T-cell (primary cell): ENCODE measurements around the gene KRT35. TPM values are rescaled to one million over a fixed set of nuclear protein-coding genes. Genes with fewer than 3 reads are reported as not detected.

Source experiments
- ATAC-seq, 4 experiments: fragments of 200-7000 bp in 3 of 4; fragments of 150-1000 bp in 1 of 4; cut with Tn5 transposase; replicated peaks in 1 of 4; 1 replicate in 3 of 4; 2 replicates in 1 of 4; pipeline ENCODE4 v1.10.0; 2021; ENCODE audit warnings: moderate library complexity in 3 of 4, mild to moderate bottlenecking in 2 of 4, moderate number of reproducible peaks in 1 of 4
- CTCF ChIA-PET, 2 donors: fragments of 300-600 bp; sonication (Branson Sonifier 250); formaldehyde crosslinking; loops; one replicate each; lab custom pipeline; 2022; ENCODE audit warnings: antibody characterized with exemption in 2 of 2; lab: Charles Lee
- POLR2A ChIA-PET, 2 donors: fragments of 300-600 bp; sonication (Branson Sonifier 250); formaldehyde crosslinking; loops; one replicate each; lab custom pipeline; 2022; ENCODE audit warnings: antibody characterized with exemption in 2 of 2; lab: Charles Lee
- DNase-seq, 35 experiments: peaks; one replicate each; pipeline versions ENCODE4 v3.0.0 to v3.0.0-alpha.2; 2013 to 2023
- H3K27ac ChIP-seq: one replicate; pipeline ENCODE4 v1.5.1; 2013; ENCODE audit warnings: low read length
- H3K27me3 ChIP-seq, 2 experiments: replicated peaks in 1 of 2; 1 replicate in 1 of 2; 2 replicates in 1 of 2; pipeline versions ENCODE4 v1.6.1 to v1.7.0; 2013; ENCODE audit warnings: low read length in 1 of 2, mixed read lengths in 1 of 2; ENCODE audit not compliant: control insufficient read depth in 2 of 2, insufficient read depth in 2 of 2; ENCODE audit errors: extremely low read depth in 1 of 2
- H3K36me3 ChIP-seq, 2 donors: 1 replicate in 1 of 2; 2 replicates in 1 of 2; pipeline versions ENCODE4 v1.6.1 to v1.7.0; 2013; ENCODE audit warnings: low read length in 1 of 2; ENCODE audit not compliant: control insufficient read depth in 2 of 2, insufficient read depth in 1 of 2; ENCODE audit errors: extremely low read depth in 1 of 2
- H3K4me1 ChIP-seq, 2 experiments: 1 replicate in 1 of 2; 2 replicates in 1 of 2; pipeline versions ENCODE4 v1.6.1 to v1.7.0; 2013; ENCODE audit warnings: low read length in 2 of 2, mixed read lengths in 1 of 2; ENCODE audit not compliant: insufficient read depth in 2 of 2, control insufficient read depth in 1 of 2; ENCODE audit errors: extremely low read depth in 1 of 2
- H3K4me3 ChIP-seq, 2 donors: 1 replicate in 1 of 2; 2 replicates in 1 of 2; pipeline versions ENCODE4 v1.5.1 to v1.7.0; 2013; ENCODE audit warnings: mild to moderate bottlenecking in 2 of 2, low read length in 1 of 2, moderate library complexity in 1 of 2; ENCODE audit not compliant: control insufficient read depth in 1 of 2; ENCODE audit errors: extremely low read depth in 1 of 2
- H3K9me3 ChIP-seq: 2 replicates; pipeline ENCODE4 v1.7.0; 2013
- H3K27ac Mint-ChIP-seq, 2 donors: one replicate each; pipeline ENCODE4 v1.8.0; 2020 to 2021; ENCODE audit warnings: mild to moderate bottlenecking in 2 of 2, mixed read lengths in 2 of 2
- H3K27me3 Mint-ChIP-seq, 2 donors: one replicate each; pipeline ENCODE4 v1.8.0; 2021 to 2022; ENCODE audit warnings: mixed read lengths in 2 of 2
- H3K36me3 Mint-ChIP-seq: one replicate; pipeline ENCODE4 v1.8.0; 2021; ENCODE audit warnings: mixed read lengths
- H3K4me1 Mint-ChIP-seq, 3 donors: one replicate each; pipeline ENCODE4 v1.8.0; 2020 to 2022; ENCODE audit warnings: mixed read lengths in 3 of 3, mild to moderate bottlenecking in 1 of 3
- H3K4me3 Mint-ChIP-seq, 3 donors: one replicate each; pipeline ENCODE4 v1.8.0; 2020 to 2022; ENCODE audit warnings: mild to moderate bottlenecking in 3 of 3, mixed read lengths in 3 of 3, moderate library complexity in 3 of 3
- H3K9me3 Mint-ChIP-seq, 3 donors: one replicate each; pipeline ENCODE4 v1.8.0; 2020 to 2022; ENCODE audit warnings: mixed read lengths in 3 of 3
- WGBS: methylation state at CpG from one replicate; pipeline ENCODE4 v1.1.5; 2013; ENCODE audit warnings: missing lambda C conversion rate; ENCODE audit not compliant: insufficient coverage; 5-methylcytosine and 5-hydroxymethylcytosine counted together
- total RNA-seq, 35 experiments: library from RNA in 6 of 35; stranded (reverse) in 6 of 35; fragments of 120-200 nt in 1 of 35; gene quantifications; one replicate each; pipeline versions ENCODE4 v1.2.1 to v1.2.4 and lab custom pipeline; 2013 to 2026

The KRT35 gene
- total RNA-seq, 5 donors from 2014 or later (not counting 1 experiment from before 2014, with no cell fraction given), result not detected

- Histone ChIP-seq H3K36me3 (no peaks in the 10 kb centered on the region), H3K27me3 (peaks cover 0 to 21% of the 10 kb centered on the region in 2 experiments), H3K4me1 (no peaks in the 10 kb centered on the region), H3K4me3 (no peak overlapping the region), H3K9me3 (no peaks in the 10 kb centered on the region), H3K27ac (no peak overlapping the region)
- ChIA-PET CTCF (no interaction called here), POLR2A (no interaction called here)
- H3K9me3 Mint-ChIP-seq, result peaks cover 0 to 7% (median 0%) of the 10 kb centered on the region in 3 donors
- H3K27me3 Mint-ChIP-seq, result peaks cover 2 to 9% of the 10 kb centered on the region in 2 donors
- H3K36me3 Mint-ChIP-seq, result no peaks in the 10 kb centered on the region
- DNase-seq (no peak), ATAC-seq (no peak)
- no peak overlapping the region for H3K4me3 Mint-ChIP-seq
- no peak overlapping the region for H3K27ac Mint-ChIP-seq
- 93% methylated on average over 8 of the region's 11 CpGs for WGBS
- no peaks in the 10 kb centered on the region for H3K4me1 Mint-ChIP-seq
Observed at GRCh38 chr17:41464173-41464572, 16.8 kb downstream of the KRT35 start.

- no peak overlapping the region for H3K27ac ChIP-seq
- Mint-ChIP-seq H3K9me3 (peaks cover 0 to 7% (median 0%) of the 10 kb centered on the region in 3 donors), H3K4me3 (no peak overlapping the region), H3K4me1 (no peaks in the 10 kb centered on the region), H3K36me3 (no peaks in the 10 kb centered on the region), H3K27me3 (peaks cover 2 to 9% of the 10 kb centered on the region in 2 donors), H3K27ac (no peak overlapping the region)
- H3K4me1 ChIP-seq, result no peaks in the 10 kb centered on the region
- H3K4me3 ChIP-seq, result no peak overlapping the region
- no peaks in the 10 kb centered on the region for H3K9me3 ChIP-seq
- ATAC-seq, result no peak
- H3K27me3 ChIP-seq, result peaks cover 0 to 21% of the 10 kb centered on the region in 2 experiments
- WGBS, result 82% methylated on average over 8 of the region's 8 CpGs
- no peak for DNase-seq
- ChIA-PET POLR2A (no interaction called here), CTCF (no interaction called here)
- no peaks in the 10 kb centered on the region for H3K36me3 ChIP-seq
Observed at GRCh38 chr17:41463746-41464145, 17.2 kb downstream of the KRT35 start.

GRCh38 chr17:41462705-41463104, 18.2 kb downstream of the KRT35 start:
- H3K27ac Mint-ChIP-seq, result no peak overlapping the region
- Histone ChIP-seq H3K36me3 (no peaks in the 10 kb centered on the region), H3K27me3 (peaks cover 0 to 21% of the 10 kb centered on the region in 2 experiments), H3K27ac (no peak overlapping the region), H3K4me3 (no peak overlapping the region), H3K4me1 (no peaks in the 10 kb centered on the region), H3K9me3 (no peaks in the 10 kb centered on the region)
- ChIA-PET POLR2A (no interaction called here), CTCF (no interaction called here)
- no peak for DNase-seq
- no peaks in the 10 kb centered on the region for H3K36me3 Mint-ChIP-seq
- H3K9me3 Mint-ChIP-seq, result peaks cover 0 to 2% (median 0%) of the 10 kb centered on the region in 3 donors
- peaks cover 4 to 9% of the 10 kb centered on the region in 2 donors for H3K27me3 Mint-ChIP-seq
- WGBS, result 75% methylated on average over 15 of the region's 15 CpGs
- no peak for ATAC-seq
- no peaks in the 10 kb centered on the region for H3K4me1 Mint-ChIP-seq
- H3K4me3 Mint-ChIP-seq, result no peak overlapping the region

- CTCF ChIA-PET, result no interaction called here
- no peak overlapping the region for H3K4me3 Mint-ChIP-seq
- H3K36me3 ChIP-seq, result no peaks in the 10 kb centered on the region
- H3K4me1 Mint-ChIP-seq, result no peaks in the 10 kb centered on the region
- DNase-seq (no peak), ATAC-seq (no peak)
- no peak overlapping the region for H3K4me3 ChIP-seq
- 96% methylated on average over 4 of the region's 4 CpGs for WGBS
- no peaks in the 10 kb centered on the region for H3K36me3 Mint-ChIP-seq
- H3K27ac ChIP-seq, result no peak overlapping the region
- H3K9me3 ChIP-seq, result no peaks in the 10 kb centered on the region
- no peaks in the 10 kb centered on the region for H3K4me1 ChIP-seq
- POLR2A ChIA-PET, result no interaction called here
- H3K27me3 Mint-ChIP-seq, result peaks cover 2 to 4% of the 10 kb centered on the region in 2 donors
- H3K27ac Mint-ChIP-seq, result no peak overlapping the region
- H3K9me3 Mint-ChIP-seq, result no peaks in the 10 kb centered on the region
- no peaks in the 10 kb centered on the region for H3K27me3 ChIP-seq
Observed at GRCh38 chr17:41457676-41458075, 23.3 kb downstream of the KRT35 start.

GRCh38 chr17:41456204-41456603, 24.7 kb downstream of the KRT35 start:
- no CpG with 5 or more reads among the region's 3 CpGs for WGBS
- ChIA-PET POLR2A (no interaction called here), CTCF (no interaction called here)
- ATAC-seq (no peak), DNase-seq (no peak)
- Histone ChIP-seq H3K27ac (no peak overlapping the region), H3K9me3 (no peaks in the 10 kb centered on the region), H3K4me1 (no peaks in the 10 kb centered on the region), H3K4me3 (no peak overlapping the region), H3K27me3 (no peaks in the 10 kb centered on the region), H3K36me3 (no peaks in the 10 kb centered on the region)
- H3K27me3 Mint-ChIP-seq, result peaks cover 4 to 5% of the 10 kb centered on the region in 2 donors
- no peaks in the 10 kb centered on the region for H3K4me1 Mint-ChIP-seq
- H3K36me3 Mint-ChIP-seq, result no peaks in the 10 kb centered on the region
- H3K4me3 Mint-ChIP-seq, result no peak overlapping the region
- H3K27ac Mint-ChIP-seq, result no peak overlapping the region
- no peaks in the 10 kb centered on the region for H3K9me3 Mint-ChIP-seq

GRCh38 chr17:41455236-41455635, 25.7 kb downstream of the KRT35 start:
- H3K4me1 Mint-ChIP-seq, result no peaks in the 10 kb centered on the region
- no peaks in the 10 kb centered on the region for H3K36me3 Mint-ChIP-seq
- Histone ChIP-seq H3K27ac (no peak overlapping the region), H3K36me3 (no peaks in the 10 kb centered on the region), H3K4me3 (no peak overlapping the region), H3K9me3 (no peaks in the 10 kb centered on the region), H3K27me3 (no peaks in the 10 kb centered on the region), H3K4me1 (no peaks in the 10 kb centered on the region)
- no peak overlapping the region for H3K27ac Mint-ChIP-seq
- H3K27me3 Mint-ChIP-seq, result peaks cover 5% of the 10 kb centered on the region in 2 donors
- ChIA-PET POLR2A (no interaction called here), CTCF (no interaction called here)
- H3K9me3 Mint-ChIP-seq, result no peaks in the 10 kb centered on the region
- DNase-seq, result no peak
- no CpG with 5 or more reads among the region's 1 CpG for WGBS
- H3K4me3 Mint-ChIP-seq, result no peak overlapping the region
- ATAC-seq, result no peak

GRCh38 chr17:41453066-41453465, 27.9 kb downstream of the KRT35 start:
- Histone ChIP-seq H3K4me3 (no peak overlapping the region), H3K27me3 (peaks cover 0 to 12% of the 10 kb centered on the region in 2 experiments), H3K9me3 (no peaks in the 10 kb centered on the region), H3K4me1 (no peaks in the 10 kb centered on the region), H3K27ac (no peak overlapping the region), H3K36me3 (no peaks in the 10 kb centered on the region)
- Mint-ChIP-seq H3K27me3 (peaks cover 5 to 7% of the 10 kb centered on the region in 2 donors), H3K9me3 (no peaks in the 10 kb centered on the region), H3K27ac (no peak overlapping the region), H3K36me3 (no peaks in the 10 kb centered on the region), H3K4me1 (no peaks in the 10 kb centered on the region), H3K4me3 (no peak overlapping the region)
- ChIA-PET POLR2A (no interaction called here), CTCF (interaction anchor here in 1 of 2 donors (0.9 kb wide), 1 partner anchor 82 kb away, joined by 3 read pairs; no protein-coding TSS in a partner anchor)
- 40% methylated on average over 1 of the region's 3 CpGs for WGBS
- DNase-seq, result no peak
- no peak for ATAC-seq
